ENCODE results near the gene TRIM62. TPM values are rescaled to one million over a fixed set of nuclear protein-coding genes. Genes with fewer than 3 reads are reported as not detected.

Gene TRIM62
- total RNA-seq, 1 experiment from 2014 or later = 6.9 TPM

DNA sequence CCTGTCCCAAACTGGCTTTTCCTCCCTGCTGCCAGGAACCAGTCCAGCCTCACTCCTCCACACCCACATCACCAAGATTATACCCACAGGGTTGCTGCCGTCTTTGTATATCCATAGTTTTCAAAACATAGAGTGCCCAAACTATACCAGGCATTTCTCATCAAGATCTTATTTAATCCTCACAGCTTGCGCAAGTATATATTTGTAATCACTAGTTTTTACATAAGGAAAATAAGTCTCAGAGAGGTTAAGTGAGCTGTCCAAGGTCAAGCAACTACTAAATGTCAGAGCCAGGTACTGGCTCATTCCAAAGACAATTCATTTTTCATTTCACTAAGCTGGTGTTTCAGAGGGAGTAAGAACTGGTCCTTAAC, 39.5 kb upstream of the TRIM62 start:
- H3K23me2 ChIP-seq (ENCODE audit: insufficient read length, low read depth, low read length, poor library complexity, severe bottlenecking) = no peaks in the 10 kb centered on the region
- H3K27me3 ChIP-seq (ENCODE audit: insufficient read depth, low read length) = no peaks in the 10 kb centered on the region
- H3K79me2 ChIP-seq (ENCODE audit: insufficient read depth, low read length) = no peaks in the 10 kb centered on the region
- no peak overlapping the region for H2AFZ ChIP-seq (ENCODE audit: low read length)
- Mint-ChIP-seq H3K4me3 (no peak overlapping the region), H3K4me1 (peaks cover 7 to 12% of the 10 kb centered on the region in 2 experiments), H3K36me3 (ENCODE audit: insufficient read depth in 1 of 3, low read depth in 3 of 3) (peaks cover 0 to 1% (median 1%) of the 10 kb centered on the region in 3 experiments; a peak in 1 of 7 replicates), H3K27ac (no peak overlapping the region), H3K9me3 (peaks cover 10 to 13% of the 10 kb centered on the region in 2 experiments; a peak in 4 of 5 replicates), H3K27me3 (ENCODE audit: low read depth) (peaks cover 4% of the 10 kb centered on the region)
- no peak overlapping the region for H2AK5ac ChIP-seq (ENCODE audit: insufficient read length, low read length)
- H3K79me1 ChIP-seq (ENCODE audit: insufficient read depth, low read depth, low read length, poor library complexity, severe bottlenecking) = no peaks in the 10 kb centered on the region
- no peak overlapping the region for H3T11ph ChIP-seq (ENCODE audit: low read length)
- no peak overlapping the region for H3K56ac ChIP-seq (ENCODE audit: insufficient read length, low read depth, low read length)
- DNase-seq = no peak
- H4K91ac ChIP-seq (ENCODE audit: insufficient read length, low read depth, low read length) = no peak overlapping the region
- H3K27ac ChIP-seq (ENCODE audit: insufficient read length, low read depth, low read length) = no peak overlapping the region
- no peak overlapping the region for H2BK15ac ChIP-seq (ENCODE audit: low read depth, low read length)
- H4K8ac ChIP-seq (replicated peaks; ENCODE audit: insufficient read length, low read depth, low read length) = no peak overlapping the region
- no peak overlapping the region for H2BK120ac ChIP-seq (ENCODE audit: low read depth, low read length, poor library complexity, severe bottlenecking)
- no peak overlapping the region for H4K5ac ChIP-seq (ENCODE audit: insufficient read length, low read depth, low read length)
- H3K9me3 ChIP-seq (ENCODE audit: control insufficient read depth, low read depth, low read length) = no peaks in the 10 kb centered on the region
- no peaks in the 10 kb centered on the region for H3K4me1 ChIP-seq (ENCODE audit: insufficient read depth, low read length)
- WGBS (ENCODE audit: extremely low coverage, insufficient read length, low lambda C conversion rate) = no CpG with 5 or more reads among the region's 2 CpGs
- H3K4ac ChIP-seq (ENCODE audit: low read depth, low read length) = no peak overlapping the region
- H2BK12ac ChIP-seq (ENCODE audit: insufficient read length, low read depth, low read length) = no peak overlapping the region
- no peak overlapping the region for H2BK20ac ChIP-seq (ENCODE audit: low read depth, low read length, poor library complexity, severe bottlenecking)
- no peak overlapping the region for H3K23ac ChIP-seq (ENCODE audit: insufficient read length, low read depth, low read length)
- no peak overlapping the region for H2BK5ac ChIP-seq (ENCODE audit: insufficient read length, low read length)
- H4K20me1 ChIP-seq (ENCODE audit: control insufficient read depth, insufficient read depth, insufficient read length) = no peaks in the 10 kb centered on the region
- no peak overlapping the region for H3K14ac ChIP-seq (ENCODE audit: insufficient read depth, low read length)
- no peak overlapping the region for H3K4me2 ChIP-seq (ENCODE audit: insufficient read depth, insufficient read length, low read length)
- no peak for TF ChIP-seq CTCF (conservative IDR thresholded peaks at IDR 0.05)
- no peak overlapping the region for H3K9ac ChIP-seq (ENCODE audit: extremely low read depth, insufficient read length, low read length)
- no peak overlapping the region for H3K18ac ChIP-seq (ENCODE audit: insufficient read length, low read depth, low read length)

All from H9 (cell line).